CD4-positive, alpha-beta T cell treated with Interleukin-15 for 1 hour (primary cell): ENCODE measurements around the gene FDX1.
"Not testable (repeated sequence)": the region's sequence is repeated elsewhere in the genome, so short reads cannot be mapped to it uniquely, and the experiment has no call there.

Source experiments
- DNase-seq: peaks from one replicate; pipeline ENCODE4 v3.0.0-alpha.2; 2020

The FDX1 gene

GRCh38 chr11:110429731-110430266 lies at the start of gene FDX1:
Gene FDX1, plus strand, starts transcription at chr11:110429948. Its CDS starts 173 bp downstream, at chr11:110430121.
- DNase-seq = peak; percentile 85

GRCh38 chr11:110380836-110381622 lies 48.7 kb upstream of the FDX1 start:
- DNase-seq = no peak

GRCh38 chr11:110388231-110388630 lies 41.5 kb upstream of the FDX1 start:
- not testable (repeated sequence) for DNase-seq

- no peak for DNase-seq
Measured at GRCh38 chr11:110389965-110390364, 39.8 kb upstream of the FDX1 start.

- DNase-seq = no peak
Measured at GRCh38 chr11:110392056-110392455, 37.7 kb upstream of the FDX1 start.

GRCh38 chr11:110397668-110398286 lies 32.0 kb upstream of the FDX1 start:
- DNase-seq = not testable (repeated sequence)

- DNase-seq = not testable (repeated sequence)
Measured at GRCh38 chr11:110403585-110403984, 26.2 kb upstream of the FDX1 start.

- DNase-seq = not testable (repeated sequence)
Measured at GRCh38 chr11:110405636-110406035, 24.1 kb upstream of the FDX1 start.

GRCh38 chr11:110407315-110407714 lies 22.4 kb upstream of the FDX1 start:
- no peak for DNase-seq

- no peak for DNase-seq
Measured at GRCh38 chr11:110409174-110409573, 20.6 kb upstream of the FDX1 start.

- DNase-seq = no peak
Measured at GRCh38 chr11:110410651-110411050, 19.1 kb upstream of the FDX1 start.

- DNase-seq = no peak
Measured at GRCh38 chr11:110415081-110415480, 14.7 kb upstream of the FDX1 start.

- DNase-seq = not testable (repeated sequence)
Measured at GRCh38 chr11:110421658-110422057, 8.1 kb upstream of the FDX1 start.

GRCh38 chr11:110422306-110422905 lies 7.3 kb upstream of the FDX1 start:
- no peak for DNase-seq

- DNase-seq = no peak
Measured at GRCh38 chr11:110424775-110425444, 4.8 kb upstream of the FDX1 start.

GRCh38 chr11:110425751-110426545 lies 3.8 kb upstream of the FDX1 start:
- no peak for DNase-seq

- DNase-seq = no peak
Measured at GRCh38 chr11:110428040-110428439, 1.7 kb upstream of the FDX1 start.

GRCh38 chr11:110428956-110429730 lies 605 bp upstream of the FDX1 start:
- DNase-seq = no peak

GRCh38 chr11:110430267-110431050 lies 711 bp downstream of the FDX1 start:
- DNase-seq = no peak

- no peak for DNase-seq
Measured at GRCh38 chr11:110431051-110431672, 1.4 kb downstream of the FDX1 start.
